Peyer's patch (tissue), 4 donors: ENCODE results near the gene MEF2D.

Experiments used
- POLR2A ChIP-seq, 2 donors: fragments of 450-650 bp; IDR thresholded peaks; one replicate each; pipeline ENCODE4 v1.5.1; 2017; ENCODE audit warnings: antibody characterized with exemption in 2 of 2, mild to moderate bottlenecking in 2 of 2, moderate library complexity in 2 of 2
- TF ChIP-seq, protein P1 (sequence below), 6 experiments: fragments of 450-650 bp in 4 of 6; fragments of 200-600 bp in 2 of 6; sonication (generic) in 1 of 6; IDR thresholded peaks; one replicate each; pipeline ENCODE4 v1.5.1; 2017 to 2019; ENCODE audit warnings: antibody characterized with exemption in 6 of 6, mild to moderate bottlenecking in 3 of 6, moderate library complexity in 1 of 6

DNA sequence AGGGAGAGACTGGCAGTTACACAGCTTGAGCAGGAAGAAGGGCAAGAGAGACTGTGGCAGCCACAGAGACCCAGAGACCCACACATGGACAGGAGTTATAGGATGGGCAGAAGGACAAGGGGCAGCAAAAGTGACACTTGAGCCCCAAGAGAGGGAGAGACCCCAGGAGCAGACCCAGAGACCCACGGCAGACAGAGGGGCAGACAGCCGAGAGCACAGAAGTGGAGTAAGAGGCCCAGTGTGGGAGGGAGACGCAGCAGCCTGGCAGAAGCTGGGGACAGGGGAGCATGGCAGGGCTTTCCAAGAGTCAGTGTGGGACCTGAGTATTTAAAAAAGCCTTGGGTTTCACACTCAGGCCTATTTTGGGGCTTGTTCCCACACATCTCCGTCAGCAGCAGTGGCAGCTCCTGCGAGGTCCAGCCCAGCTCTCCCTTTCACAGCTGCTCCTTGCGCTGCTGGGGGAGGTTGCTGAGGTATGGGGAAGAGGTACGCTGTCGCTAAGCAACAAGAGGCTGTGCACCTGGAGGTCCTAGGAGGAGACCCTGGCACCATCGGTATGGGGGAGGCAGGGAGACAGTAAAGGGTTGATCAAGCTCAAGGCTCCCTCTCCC, 9.0 kb upstream of the MEF2D start:
- TF ChIP-seq, protein P1, sequence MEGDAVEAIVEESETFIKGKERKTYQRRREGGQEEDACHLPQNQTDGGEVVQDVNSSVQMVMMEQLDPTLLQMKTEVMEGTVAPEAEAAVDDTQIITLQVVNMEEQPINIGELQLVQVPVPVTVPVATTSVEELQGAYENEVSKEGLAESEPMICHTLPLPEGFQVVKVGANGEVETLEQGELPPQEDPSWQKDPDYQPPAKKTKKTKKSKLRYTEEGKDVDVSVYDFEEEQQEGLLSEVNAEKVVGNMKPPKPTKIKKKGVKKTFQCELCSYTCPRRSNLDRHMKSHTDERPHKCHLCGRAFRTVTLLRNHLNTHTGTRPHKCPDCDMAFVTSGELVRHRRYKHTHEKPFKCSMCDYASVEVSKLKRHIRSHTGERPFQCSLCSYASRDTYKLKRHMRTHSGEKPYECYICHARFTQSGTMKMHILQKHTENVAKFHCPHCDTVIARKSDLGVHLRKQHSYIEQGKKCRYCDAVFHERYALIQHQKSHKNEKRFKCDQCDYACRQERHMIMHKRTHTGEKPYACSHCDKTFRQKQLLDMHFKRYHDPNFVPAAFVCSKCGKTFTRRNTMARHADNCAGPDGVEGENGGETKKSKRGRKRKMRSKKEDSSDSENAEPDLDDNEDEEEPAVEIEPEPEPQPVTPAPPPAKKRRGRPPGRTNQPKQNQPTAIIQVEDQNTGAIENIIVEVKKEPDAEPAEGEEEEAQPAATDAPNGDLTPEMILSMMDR (IDR thresholded peaks at IDR 0.05), result no peak
- no peak for TF ChIP-seq POLR2A (IDR thresholded peaks at IDR 0.05)
